GM19043 (cell line): ENCODE data around the gene FAM184A.

Source experiments
- ATAC-seq: cut with Tn5 transposase; IDR thresholded peaks from one replicate; pipeline ENCODE4 v1.9.1; 2021; ENCODE audit warnings: low read depth; ENCODE audit not compliant: unreplicated experiment

The FAM184A gene

GRCh38 chr6:118921084-118921483, 157.4 kb downstream of the FAM184A start:
- no peak for ATAC-seq

DNA sequence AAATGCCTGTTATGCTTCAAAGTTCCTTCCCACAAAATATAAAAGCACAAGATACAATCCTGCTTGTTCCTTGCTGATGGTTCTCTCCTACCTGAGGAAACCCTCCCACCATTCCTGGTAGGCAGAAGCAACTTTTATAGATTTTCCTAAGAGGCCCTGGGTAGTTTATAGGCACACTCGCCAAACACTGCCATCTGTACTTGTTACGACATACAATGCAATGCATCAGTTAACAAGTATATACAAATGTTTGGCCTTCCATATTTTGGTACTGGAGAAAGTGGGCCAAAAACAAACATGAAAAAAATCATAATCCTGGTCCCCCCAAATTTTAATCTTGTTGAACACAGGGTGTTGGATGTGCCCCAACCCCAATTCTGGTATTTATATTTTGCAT, 160.1 kb downstream of the FAM184A start:
- no peak for ATAC-seq

GRCh38 chr6:118917546-118918328, 160.7 kb downstream of the FAM184A start:
- ATAC-seq, result no peak

- no peak for ATAC-seq
Measured at GRCh38 chr6:118914598-118914997, 163.9 kb downstream of the FAM184A start.

GRCh38 chr6:118913161-118913560, 165.3 kb downstream of the FAM184A start:
- ATAC-seq, result no peak

GRCh38 chr6:118912646-118913045, 165.8 kb downstream of the FAM184A start:
- ATAC-seq, result no peak
